ENCODE results near the gene RBCK1. TPM values are rescaled to one million over a fixed set of nuclear protein-coding genes. Genes with fewer than 3 reads are reported as not detected.

Gene RBCK1
- total RNA-seq, 1 experiment from 2014 or later, result 96.6 TPM

DNA sequence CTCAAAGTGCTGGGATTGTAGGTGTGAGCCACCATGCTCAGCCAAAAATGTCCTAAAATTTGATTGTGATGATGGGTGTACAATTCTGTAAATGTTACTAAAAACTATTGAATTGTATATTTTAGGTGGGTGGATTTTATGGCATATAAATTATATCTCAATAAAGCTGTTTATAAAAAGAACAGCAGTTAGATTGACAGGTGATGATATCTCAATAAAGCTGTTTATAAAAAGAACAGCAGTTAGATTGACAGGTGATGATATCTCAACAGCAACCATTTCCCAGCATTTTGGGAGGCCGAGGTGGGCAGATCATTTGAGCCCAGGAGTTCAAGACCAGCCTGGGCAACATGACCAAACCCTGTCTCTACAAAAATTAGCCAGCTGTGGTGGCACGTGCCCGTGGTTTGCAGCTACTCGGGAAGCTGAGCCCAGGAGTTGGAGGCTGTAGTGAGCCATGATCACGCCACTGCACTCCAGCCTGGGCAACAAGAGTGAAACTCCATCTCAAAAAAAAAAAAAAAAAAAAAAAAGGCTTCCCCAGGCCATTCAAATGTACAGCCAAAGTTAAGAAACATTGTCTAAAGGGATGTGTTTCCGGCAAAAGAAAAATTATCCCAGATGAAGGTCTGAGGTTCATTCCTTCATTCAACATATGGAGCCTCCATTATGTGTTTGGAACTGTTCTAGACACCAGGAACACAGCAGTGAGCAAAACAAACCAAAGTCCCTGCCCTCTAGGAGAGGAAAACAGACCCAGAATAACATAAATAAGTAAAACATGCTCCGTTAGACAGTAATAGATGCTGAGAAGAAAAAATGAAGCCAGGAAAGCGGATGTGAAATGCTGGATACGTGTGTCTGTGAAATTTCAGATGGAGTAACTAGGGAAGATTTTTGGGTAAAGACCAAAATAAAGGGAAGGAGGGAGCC is 1.6 kb upstream of the RBCK1 start:
- Histone ChIP-seq H3K9ac (ENCODE audit: low read length) (peak overlapping the region; percentile 79), H3K79me2 (ENCODE audit: low read length) (peaks cover 31% of the 10 kb centered on the region), H3K9me3 (ENCODE audit: low read length) (no peaks in the 10 kb centered on the region), H3K9me2 (replicated peaks; ENCODE audit: insufficient read depth, low read length) (no peaks in the 10 kb centered on the region), H2AFZ (ENCODE audit: low read length) (no peak overlapping the region), H3K27me3 (ENCODE audit: low read length) (no peaks in the 10 kb centered on the region), H3K27ac (ENCODE audit: low read length) (peak overlapping the region; percentile 45; the same call in 1 of the 2 replicates), H3K4me3 (ENCODE audit: low read length) (peak overlapping the region; percentile 66; the same call in 1 of the 2 replicates), H3K4me1 (ENCODE audit: low read length) (peaks cover 24% of the 10 kb centered on the region), H3K36me3 (ENCODE audit: insufficient read depth, low read length) (peaks cover 20% of the 10 kb centered on the region), H4K20me1 (ENCODE audit: insufficient read depth, low read depth, low read length) (no peaks in the 10 kb centered on the region), H3K4me2 (ENCODE audit: low read depth, low read length, poor library complexity, severe bottlenecking) (peak overlapping the region; percentile 92)
- no peak for DNase-seq

DNA sequence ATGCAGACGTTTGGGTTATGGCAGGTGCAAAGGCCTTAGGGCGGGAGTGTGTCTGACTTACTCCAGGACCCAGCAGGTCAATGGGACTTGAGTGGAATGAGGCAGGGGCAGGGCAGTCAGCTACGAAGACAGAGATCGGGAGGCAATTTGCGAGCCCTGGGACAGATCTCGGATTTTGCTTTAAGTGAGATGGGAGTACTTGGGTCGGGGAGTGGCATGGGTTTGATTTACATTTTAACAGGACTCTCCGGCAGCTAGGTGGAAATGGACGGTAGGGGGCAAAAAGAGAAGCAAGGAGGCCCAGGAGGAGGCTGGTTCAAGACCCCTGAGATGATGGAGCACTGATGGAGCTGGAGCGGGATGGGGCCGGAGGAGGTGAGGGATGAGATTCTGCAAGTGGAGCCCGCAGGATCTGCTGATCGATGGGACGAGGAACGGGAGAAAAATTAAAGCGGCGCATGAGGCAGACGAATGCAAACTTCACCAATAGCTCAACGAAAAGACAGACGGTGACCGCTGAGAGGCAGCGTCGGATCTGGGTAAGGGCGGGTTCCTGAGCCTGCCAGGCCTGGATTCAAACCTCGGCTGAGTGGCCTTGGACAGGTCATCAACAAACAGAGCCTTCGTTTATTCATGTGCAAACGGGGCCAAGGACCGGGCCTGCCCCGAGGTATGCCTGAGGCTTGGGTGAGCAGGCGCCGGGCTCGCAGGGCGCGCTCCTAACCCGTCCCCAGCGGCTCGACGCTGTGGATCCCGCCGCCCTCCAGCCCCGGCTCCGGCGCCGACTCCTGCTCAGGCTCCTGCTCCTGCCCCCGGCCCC is 756 bp upstream of the RBCK1 start:
- Histone ChIP-seq H3K9me3 (ENCODE audit: low read length) (no peaks in the 10 kb centered on the region), H2AFZ (ENCODE audit: low read length) (peak overlapping the region; percentile 59), H3K4me2 (ENCODE audit: low read depth, low read length, poor library complexity, severe bottlenecking) (peak overlapping the region; percentile 92), H3K27me3 (ENCODE audit: low read length) (no peaks in the 10 kb centered on the region), H3K27ac (ENCODE audit: low read length) (peak overlapping the region; percentile 45), H3K4me1 (ENCODE audit: low read length) (peaks cover 20% of the 10 kb centered on the region), H3K4me3 (ENCODE audit: low read length) (peak overlapping the region; percentile 66), H4K20me1 (ENCODE audit: insufficient read depth, low read depth, low read length) (no peaks in the 10 kb centered on the region), H3K9ac (ENCODE audit: low read length) (peak overlapping the region; percentile 79), H3K9me2 (replicated peaks; ENCODE audit: insufficient read depth, low read length) (no peaks in the 10 kb centered on the region), H3K79me2 (ENCODE audit: low read length) (peaks cover 40% of the 10 kb centered on the region), H3K36me3 (ENCODE audit: insufficient read depth, low read length) (peaks cover 28% of the 10 kb centered on the region)
- peak; percentile 90 for DNase-seq

DNA sequence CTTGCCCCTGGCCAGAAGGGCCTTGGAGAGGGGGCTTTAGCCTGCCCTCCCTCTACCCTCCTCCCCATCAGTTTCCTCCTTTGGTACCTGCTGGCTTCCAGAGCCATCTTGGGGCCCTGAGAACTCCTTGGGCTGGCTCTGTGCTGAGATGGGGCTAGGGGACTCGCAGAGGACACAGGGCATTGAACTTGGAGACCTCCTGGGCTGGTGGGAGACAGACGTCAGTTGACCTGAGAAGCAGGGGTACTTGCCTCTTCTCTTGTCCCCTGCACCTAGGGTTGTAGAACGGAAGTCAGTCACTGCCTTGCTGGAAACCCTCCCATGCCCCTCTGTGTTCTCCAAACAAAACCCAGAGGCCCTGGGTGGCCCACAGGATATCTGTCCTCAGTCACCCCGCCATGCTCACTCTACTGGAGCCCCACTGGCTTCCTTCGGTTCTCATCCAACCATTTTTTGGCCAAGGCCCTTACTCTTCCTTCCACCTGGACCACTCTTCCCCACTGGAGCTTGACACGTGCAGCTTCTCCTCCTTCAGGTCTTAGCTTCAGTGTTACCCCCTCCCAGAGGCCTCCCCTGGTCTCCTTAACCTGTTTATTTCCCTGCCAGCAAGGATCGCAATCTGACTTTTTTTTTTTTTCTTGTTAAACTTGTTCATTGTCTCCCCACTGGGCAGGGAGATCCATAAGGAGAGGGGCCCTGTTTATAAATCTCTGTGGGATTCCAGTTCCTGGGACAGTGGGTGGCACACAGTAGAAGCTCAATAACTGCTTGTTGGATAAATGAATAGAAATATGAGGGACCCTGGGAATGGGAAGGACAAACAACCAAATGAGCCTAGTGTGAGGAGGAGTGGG is 971 bp downstream of the RBCK1 start:
- peak; percentile 75 for DNase-seq
- H3K9me3 ChIP-seq (ENCODE audit: low read length), result no peaks in the 10 kb centered on the region
- H3K4me1 ChIP-seq (ENCODE audit: low read length), result peaks cover 31% of the 10 kb centered on the region
- H4K20me1 ChIP-seq (ENCODE audit: insufficient read depth, low read depth, low read length), result no peaks in the 10 kb centered on the region
- H3K9ac ChIP-seq (ENCODE audit: low read length), result peak overlapping the region; percentile 96
- peaks cover 37% of the 10 kb centered on the region for H3K36me3 ChIP-seq (ENCODE audit: insufficient read depth, low read length)
- no peak overlapping the region for H2AFZ ChIP-seq (ENCODE audit: low read length)
- H3K27me3 ChIP-seq (ENCODE audit: low read length), result no peaks in the 10 kb centered on the region
- peak overlapping the region; percentile 98 for H3K4me3 ChIP-seq (ENCODE audit: low read length)
- peak overlapping the region; percentile 77 for H3K27ac ChIP-seq (ENCODE audit: low read length)
- no peaks in the 10 kb centered on the region for H3K9me2 ChIP-seq (replicated peaks; ENCODE audit: insufficient read depth, low read length)
- peaks cover 57% of the 10 kb centered on the region for H3K79me2 ChIP-seq (ENCODE audit: low read length)
- peak overlapping the region; percentile 97 for H3K4me2 ChIP-seq (ENCODE audit: low read depth, low read length, poor library complexity, severe bottlenecking)

DNA sequence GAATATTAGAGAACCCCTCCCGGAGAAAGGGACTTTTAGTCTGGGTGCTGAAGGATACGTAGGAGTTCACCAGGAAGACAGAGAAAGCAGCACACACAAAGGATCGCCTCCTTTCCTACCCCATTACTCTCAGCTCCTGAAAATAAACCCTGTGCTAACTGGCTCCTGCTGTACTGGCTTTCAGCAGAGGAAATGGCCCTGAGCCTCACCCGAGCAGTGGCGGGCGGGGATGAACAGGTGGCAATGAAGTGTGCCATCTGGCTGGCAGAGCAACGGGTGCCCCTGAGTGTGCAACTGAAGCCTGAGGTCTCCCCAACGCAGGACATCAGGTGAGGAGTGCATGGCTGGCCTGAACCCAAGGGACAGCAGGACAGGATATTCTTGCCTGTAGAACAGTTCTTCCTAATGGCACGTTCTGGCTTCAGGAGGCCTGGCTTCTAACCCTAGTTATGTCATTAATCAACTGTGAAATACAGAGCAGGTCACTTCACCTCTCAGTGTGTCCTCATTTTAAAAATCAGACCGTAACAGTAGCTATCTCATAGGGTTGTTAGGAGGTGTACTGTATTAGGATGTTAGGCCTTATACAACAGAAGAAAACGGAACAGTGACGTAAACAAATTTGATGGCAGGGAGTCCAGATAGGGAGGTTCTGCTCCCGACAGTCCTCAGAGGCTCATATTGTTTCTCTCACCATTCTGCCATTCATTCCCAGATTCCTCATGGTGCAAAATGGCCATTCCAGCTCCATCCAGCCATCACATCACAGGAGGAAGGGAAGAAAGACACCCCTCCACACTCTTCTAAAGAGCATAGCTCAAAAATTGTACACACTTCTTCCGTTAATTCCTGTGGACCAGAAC is 1.8 kb downstream of the RBCK1 start:
- peak overlapping the region; percentile 96 for H3K9ac ChIP-seq (ENCODE audit: low read length)

DNA sequence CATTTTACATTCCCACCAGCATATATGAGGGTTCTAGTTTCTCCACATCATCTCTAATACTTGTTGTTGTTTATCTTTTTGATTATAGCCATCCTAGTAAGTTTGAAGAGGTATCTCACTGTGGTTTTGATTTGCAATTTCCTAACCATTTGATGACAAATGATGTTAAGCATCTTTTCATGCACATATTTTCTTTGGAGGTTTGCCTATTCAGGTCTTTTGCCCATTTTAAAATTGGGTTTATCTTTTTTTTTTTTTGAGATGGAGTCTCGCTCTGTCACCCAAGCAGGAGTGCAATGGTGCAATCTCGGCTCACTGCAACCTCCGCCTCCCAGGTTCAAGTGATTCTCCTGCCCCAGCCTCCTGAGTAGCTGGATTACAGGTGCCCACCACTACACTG is 4.0 kb downstream of the RBCK1 start:
- Histone ChIP-seq H3K27ac (ENCODE audit: low read length) (no peak overlapping the region), H3K4me2 (ENCODE audit: low read depth, low read length, poor library complexity, severe bottlenecking) (no peak overlapping the region), H3K9me3 (ENCODE audit: low read length) (no peaks in the 10 kb centered on the region), H3K4me3 (ENCODE audit: low read length) (no peak overlapping the region), H4K20me1 (ENCODE audit: insufficient read depth, low read depth, low read length) (no peaks in the 10 kb centered on the region), H3K9me2 (replicated peaks; ENCODE audit: insufficient read depth, low read length) (no peaks in the 10 kb centered on the region), H3K36me3 (ENCODE audit: insufficient read depth, low read length) (peaks cover 37% of the 10 kb centered on the region), H3K4me1 (ENCODE audit: low read length) (peaks cover 27% of the 10 kb centered on the region), H3K27me3 (ENCODE audit: low read length) (no peaks in the 10 kb centered on the region), H3K9ac (ENCODE audit: low read length) (no peak overlapping the region), H3K79me2 (ENCODE audit: low read length) (peaks cover 68% of the 10 kb centered on the region), H2AFZ (ENCODE audit: low read length) (no peak overlapping the region)
- no peak for DNase-seq

More for the DNA sequence above, 1.8 kb downstream of the RBCK1 start:
- Histone ChIP-seq H3K9me2 (replicated peaks; ENCODE audit: insufficient read depth, low read length) (no peaks in the 10 kb centered on the region), H3K4me1 (ENCODE audit: low read length) (peaks cover 33% of the 10 kb centered on the region), H2AFZ (ENCODE audit: low read length) (no peak overlapping the region), H3K4me3 (ENCODE audit: low read length) (peak overlapping the region; percentile 98), H3K27ac (ENCODE audit: low read length) (peak overlapping the region; percentile 77), H3K9me3 (ENCODE audit: low read length) (no peaks in the 10 kb centered on the region), H3K79me2 (ENCODE audit: low read length) (peaks cover 62% of the 10 kb centered on the region), H3K4me2 (ENCODE audit: low read depth, low read length, poor library complexity, severe bottlenecking) (peak overlapping the region; percentile 97), H3K27me3 (ENCODE audit: low read length) (no peaks in the 10 kb centered on the region), H4K20me1 (ENCODE audit: insufficient read depth, low read depth, low read length) (no peaks in the 10 kb centered on the region), H3K36me3 (ENCODE audit: insufficient read depth, low read length) (peaks cover 37% of the 10 kb centered on the region)
- DNase-seq, result no peak

DNA sequence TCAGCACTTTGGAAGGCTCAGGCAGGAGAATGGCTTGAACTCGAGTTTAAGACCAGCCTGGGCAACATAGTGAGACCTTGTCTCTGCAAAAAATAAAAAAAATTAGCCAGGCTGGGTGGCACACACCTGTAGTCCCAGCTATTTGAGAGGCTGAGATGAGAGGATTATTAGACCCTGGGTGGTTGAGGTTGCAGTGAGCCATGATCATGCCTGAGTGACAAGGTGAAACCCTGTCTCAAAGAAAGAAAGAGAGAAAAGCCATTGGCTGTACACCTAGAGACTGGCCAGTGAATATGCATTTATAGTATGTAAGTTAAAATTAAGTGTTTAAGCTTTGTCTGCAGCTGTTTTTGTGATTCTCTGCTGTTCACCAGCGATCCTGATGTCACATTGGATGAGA is 6.1 kb downstream of the RBCK1 start:
- H3K4me1 ChIP-seq (ENCODE audit: low read length), result peaks cover 21% of the 10 kb centered on the region
- no peaks in the 10 kb centered on the region for H3K27me3 ChIP-seq (ENCODE audit: low read length)
- no peak overlapping the region for H2AFZ ChIP-seq (ENCODE audit: low read length)
- no peak for DNase-seq
- peaks cover 58% of the 10 kb centered on the region for H3K79me2 ChIP-seq (ENCODE audit: low read length)
- H3K4me2 ChIP-seq (ENCODE audit: low read depth, low read length, poor library complexity, severe bottlenecking), result no peak overlapping the region
- peaks cover 37% of the 10 kb centered on the region for H3K36me3 ChIP-seq (ENCODE audit: insufficient read depth, low read length)
- H3K4me3 ChIP-seq (ENCODE audit: low read length), result no peak overlapping the region
- H3K9ac ChIP-seq (ENCODE audit: low read length), result no peak overlapping the region
- H3K27ac ChIP-seq (ENCODE audit: low read length), result 0 out of 2 replicates have a peak overlapping the region, but pooled peaks have one; percentile 3
- H3K9me3 ChIP-seq (ENCODE audit: low read length), result no peaks in the 10 kb centered on the region
- H4K20me1 ChIP-seq (ENCODE audit: insufficient read depth, low read depth, low read length), result no peaks in the 10 kb centered on the region
- H3K9me2 ChIP-seq (replicated peaks; ENCODE audit: insufficient read depth, low read length), result no peaks in the 10 kb centered on the region

DNA sequence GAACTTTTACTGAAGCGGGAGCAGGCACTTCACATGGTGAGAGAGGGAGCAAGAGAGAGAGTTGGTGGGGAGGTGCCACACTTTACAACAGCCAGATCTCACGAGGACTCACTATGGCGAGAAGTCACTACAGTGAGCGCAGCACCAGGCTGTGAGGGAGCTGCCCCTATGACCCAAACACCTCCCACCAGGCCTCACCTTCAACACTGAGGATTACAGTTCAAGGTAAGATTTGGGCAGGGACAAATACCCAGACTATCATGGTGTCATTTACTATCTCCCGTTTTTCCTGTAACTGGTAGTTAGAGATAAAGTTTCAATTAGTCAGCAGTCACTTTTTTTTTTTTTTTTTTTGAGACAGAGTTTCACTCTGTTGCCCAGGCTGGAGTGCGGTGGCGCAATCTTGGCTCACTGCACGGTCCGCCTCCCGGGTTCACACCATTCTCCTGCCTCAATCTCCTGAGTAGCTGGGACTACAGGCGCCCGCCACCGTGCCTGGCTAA is 7.8 kb downstream of the RBCK1 start:
- H3K27me3 ChIP-seq (ENCODE audit: low read length), result no peaks in the 10 kb centered on the region
- no peaks in the 10 kb centered on the region for H3K9me3 ChIP-seq (ENCODE audit: low read length)
- H4K20me1 ChIP-seq (ENCODE audit: insufficient read depth, low read depth, low read length), result peaks cover under 1% of the 10 kb centered on the region
- DNase-seq, result no peak
- H2AFZ ChIP-seq (ENCODE audit: low read length), result no peak overlapping the region
- no peak overlapping the region for H3K4me2 ChIP-seq (ENCODE audit: low read depth, low read length, poor library complexity, severe bottlenecking)
- no peak overlapping the region for H3K4me3 ChIP-seq (ENCODE audit: low read length)
- H3K4me1 ChIP-seq (ENCODE audit: low read length), result peaks cover 15% of the 10 kb centered on the region
- H3K36me3 ChIP-seq (ENCODE audit: insufficient read depth, low read length), result peaks cover 22% of the 10 kb centered on the region
- H3K27ac ChIP-seq (ENCODE audit: low read length), result no peak overlapping the region
- H3K79me2 ChIP-seq (ENCODE audit: low read length), result peaks cover 41% of the 10 kb centered on the region
- no peaks in the 10 kb centered on the region for H3K9me2 ChIP-seq (replicated peaks; ENCODE audit: insufficient read depth, low read length)
- H3K9ac ChIP-seq (ENCODE audit: low read length), result no peak overlapping the region
